Chondrocyte (in vitro differentiated cells): Measurements from ENCODE around the gene ANKK1. TPM values are rescaled to one million over a fixed set of nuclear protein-coding genes. Genes with fewer than 3 reads are reported as not detected.

Source experiments
- DNase-seq: peaks from one replicate; pipeline ENCODE4 v3.0.0; 2021; ENCODE audit warnings: mixed read lengths, low spot score
- H3K27ac Mint-ChIP-seq: one replicate; pipeline ENCODE4 v1.8.0; 2021; ENCODE audit warnings: mild to moderate bottlenecking, moderate library complexity, mixed read lengths; ENCODE audit not compliant: unreplicated experiment
- H3K27me3 Mint-ChIP-seq: 2 replicates; pipeline ENCODE4 v1.8.0; 2021; ENCODE audit warnings: low read depth, mixed read lengths
- H3K36me3 Mint-ChIP-seq: 2 replicates; pipeline ENCODE4 v1.8.0; 2021; ENCODE audit warnings: low read depth, mixed read lengths
- H3K4me1 Mint-ChIP-seq: 2 replicates; pipeline ENCODE4 v1.8.0; 2021; ENCODE audit warnings: low read depth, mild to moderate bottlenecking, mixed read lengths
- H3K4me3 Mint-ChIP-seq: one replicate; pipeline ENCODE4 v1.8.0; 2021; ENCODE audit warnings: mild to moderate bottlenecking, moderate library complexity, mixed read lengths; ENCODE audit not compliant: unreplicated experiment
- H3K9me3 Mint-ChIP-seq: 2 replicates; pipeline ENCODE4 v1.8.0; 2021; ENCODE audit warnings: low read depth, mixed read lengths
- total RNA-seq: library from RNA; stranded (reverse); gene quantifications from 3 replicates; pipeline ENCODE4 v1.2.1, GENCODE V29; 2021
- TF ChIP-seq, protein P1 (sequence below): fragments of 200-600 bp; sonication (generic); IDR thresholded peaks from 2 replicates; pipeline ENCODE4 v1.5.0; 2021; ENCODE audit warnings: antibody characterized with exemption, mild to moderate bottlenecking, moderate library complexity

Gene ANKK1
- total RNA-seq, 1 donor from 2014 or later = not detected

DNA sequence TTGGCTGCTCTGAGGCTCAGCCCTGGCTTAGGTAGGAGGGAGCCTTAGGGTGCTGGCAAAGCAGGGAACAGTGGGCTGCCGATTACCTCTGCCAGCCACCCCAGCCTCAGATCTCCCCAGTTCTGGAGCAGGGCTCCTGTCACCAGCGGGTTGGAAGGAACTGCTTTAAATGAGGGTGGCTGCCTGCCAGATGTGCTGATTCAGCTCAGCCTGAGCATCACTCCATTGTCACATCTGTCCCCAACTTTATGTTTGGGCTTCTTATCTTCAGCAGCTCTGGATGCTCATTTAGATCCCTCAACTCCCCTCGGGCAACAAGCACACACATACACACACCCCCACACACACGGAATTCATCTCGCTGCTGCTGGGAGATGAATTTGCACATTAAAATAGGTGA lies 16.9 kb upstream of the ANKK1 start:
- peaks cover 3% of the 10 kb centered on the region for H3K36me3 Mint-ChIP-seq
- H3K27me3 Mint-ChIP-seq = no peaks in the 10 kb centered on the region
- no peaks in the 10 kb centered on the region for H3K4me1 Mint-ChIP-seq

DNA sequence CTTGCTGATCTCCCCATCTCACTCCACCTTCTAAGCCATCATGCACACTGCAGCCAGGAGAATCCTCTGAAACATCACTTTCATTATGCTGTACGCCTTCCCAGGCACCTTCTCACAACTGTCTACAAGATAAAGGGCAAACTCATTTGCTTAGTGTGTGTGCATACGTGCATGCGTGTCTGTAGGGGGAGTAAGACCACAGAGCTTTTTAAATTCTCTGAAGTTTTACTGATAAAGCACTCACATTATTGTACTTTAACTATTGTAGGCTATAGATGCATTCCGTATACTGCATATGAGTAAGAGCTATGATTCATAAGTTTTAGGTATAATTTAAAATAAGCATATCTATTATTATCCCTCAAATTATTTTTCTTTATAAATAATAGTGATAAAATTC lies 15.3 kb upstream of the ANKK1 start:
- no peaks in the 10 kb centered on the region for H3K27me3 Mint-ChIP-seq
- no peak overlapping the region for H3K4me3 Mint-ChIP-seq
- no peak for DNase-seq
- TF ChIP-seq, protein P1, sequence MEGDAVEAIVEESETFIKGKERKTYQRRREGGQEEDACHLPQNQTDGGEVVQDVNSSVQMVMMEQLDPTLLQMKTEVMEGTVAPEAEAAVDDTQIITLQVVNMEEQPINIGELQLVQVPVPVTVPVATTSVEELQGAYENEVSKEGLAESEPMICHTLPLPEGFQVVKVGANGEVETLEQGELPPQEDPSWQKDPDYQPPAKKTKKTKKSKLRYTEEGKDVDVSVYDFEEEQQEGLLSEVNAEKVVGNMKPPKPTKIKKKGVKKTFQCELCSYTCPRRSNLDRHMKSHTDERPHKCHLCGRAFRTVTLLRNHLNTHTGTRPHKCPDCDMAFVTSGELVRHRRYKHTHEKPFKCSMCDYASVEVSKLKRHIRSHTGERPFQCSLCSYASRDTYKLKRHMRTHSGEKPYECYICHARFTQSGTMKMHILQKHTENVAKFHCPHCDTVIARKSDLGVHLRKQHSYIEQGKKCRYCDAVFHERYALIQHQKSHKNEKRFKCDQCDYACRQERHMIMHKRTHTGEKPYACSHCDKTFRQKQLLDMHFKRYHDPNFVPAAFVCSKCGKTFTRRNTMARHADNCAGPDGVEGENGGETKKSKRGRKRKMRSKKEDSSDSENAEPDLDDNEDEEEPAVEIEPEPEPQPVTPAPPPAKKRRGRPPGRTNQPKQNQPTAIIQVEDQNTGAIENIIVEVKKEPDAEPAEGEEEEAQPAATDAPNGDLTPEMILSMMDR = no peak
- H3K36me3 Mint-ChIP-seq = peaks cover 3% of the 10 kb centered on the region
- no peak overlapping the region for H3K27ac Mint-ChIP-seq
- H3K9me3 Mint-ChIP-seq = no peaks in the 10 kb centered on the region
- peaks cover under 1% of the 10 kb centered on the region for H3K4me1 Mint-ChIP-seq

More for the DNA sequence above, 16.9 kb upstream of the ANKK1 start:
- H3K9me3 Mint-ChIP-seq = no peaks in the 10 kb centered on the region
- no peak overlapping the region for H3K27ac Mint-ChIP-seq
- TF ChIP-seq, protein P1 = no peak
- no peak overlapping the region for H3K4me3 Mint-ChIP-seq
- DNase-seq = no peak

DNA sequence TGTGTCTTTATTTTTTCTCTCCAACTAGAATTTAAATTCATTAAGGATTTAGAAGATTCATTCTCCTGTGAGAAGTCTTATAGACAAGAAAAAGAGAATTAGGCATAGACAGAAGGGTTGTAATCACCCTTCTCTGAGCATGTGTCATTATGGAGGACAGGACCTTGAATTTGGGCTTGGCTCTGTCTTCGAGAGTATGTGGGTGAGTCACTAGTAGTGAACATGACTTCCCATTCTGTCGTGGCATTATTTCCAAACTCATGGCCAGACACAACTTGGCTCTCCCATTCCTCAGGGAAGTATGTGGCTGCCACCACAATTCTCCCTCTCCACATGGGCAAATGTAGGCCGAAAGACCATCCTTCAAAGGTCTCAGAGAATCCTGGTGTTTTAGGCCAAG lies 14.3 kb upstream of the ANKK1 start:
- Mint-ChIP-seq H3K4me3 (no peak overlapping the region), H3K4me1 (peaks cover 9% of the 10 kb centered on the region), H3K36me3 (peaks cover 3% of the 10 kb centered on the region), H3K27me3 (no peaks in the 10 kb centered on the region), H3K27ac (no peak overlapping the region), H3K9me3 (no peaks in the 10 kb centered on the region)
- DNase-seq = no peak
- TF ChIP-seq, protein P1 = no peak

DNA sequence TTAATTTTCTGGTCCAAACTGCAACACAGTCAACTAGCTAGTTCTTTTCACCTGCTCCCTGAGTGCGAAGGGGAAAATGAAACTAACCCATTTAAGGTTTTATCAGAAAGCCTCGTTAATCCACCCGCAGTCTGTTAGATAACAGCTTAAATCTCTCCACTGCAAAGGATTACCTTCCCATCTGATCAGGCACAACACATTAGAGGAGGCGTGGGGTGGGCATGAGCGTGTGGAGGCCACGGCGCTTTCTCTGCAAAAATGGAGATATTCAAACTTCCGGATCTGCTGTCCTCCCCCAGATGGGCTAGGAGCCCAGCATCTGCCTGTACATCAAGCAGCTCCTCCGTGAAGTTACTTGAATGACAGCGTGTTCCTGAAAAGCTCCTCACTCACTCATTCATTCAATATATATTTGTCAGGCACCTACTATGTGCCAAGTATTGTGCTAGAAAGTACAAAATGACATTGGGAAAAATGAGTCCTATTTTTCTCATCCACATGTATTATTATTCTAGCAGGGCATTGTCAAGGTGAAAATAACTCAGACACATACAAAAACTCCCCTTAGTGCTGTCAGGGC lies 13.5 kb upstream of the ANKK1 start:
- H3K4me1 Mint-ChIP-seq = peaks cover 9% of the 10 kb centered on the region
- DNase-seq = no peak
- H3K36me3 Mint-ChIP-seq = no peaks in the 10 kb centered on the region
- no peak overlapping the region for H3K27ac Mint-ChIP-seq
- no peak overlapping the region for H3K4me3 Mint-ChIP-seq
- no peaks in the 10 kb centered on the region for H3K27me3 Mint-ChIP-seq
- no peaks in the 10 kb centered on the region for H3K9me3 Mint-ChIP-seq
- TF ChIP-seq, protein P1 = no peak

DNA sequence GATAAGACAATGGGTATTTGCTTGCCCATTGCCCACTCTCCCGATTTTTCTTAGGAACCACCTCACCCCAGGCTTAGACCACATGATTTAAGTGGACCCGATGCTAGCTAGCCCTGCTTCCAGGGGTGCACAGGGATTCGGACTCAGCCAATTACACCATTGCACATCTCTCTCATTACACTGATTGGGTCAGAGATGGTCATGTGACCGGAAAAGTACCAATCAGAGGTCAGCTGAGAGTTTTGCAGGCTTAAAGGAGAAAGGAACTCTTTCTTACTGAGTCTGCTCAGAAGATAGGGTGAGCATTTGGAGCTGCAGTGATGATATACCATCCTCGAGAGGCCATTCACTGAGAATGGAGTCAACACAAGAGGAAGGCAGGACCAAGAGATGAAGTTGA lies 12.2 kb upstream of the ANKK1 start:
- TF ChIP-seq, protein P1 = no peak
- Mint-ChIP-seq H3K4me1 (peaks cover 9% of the 10 kb centered on the region), H3K27me3 (no peaks in the 10 kb centered on the region), H3K9me3 (peaks cover 2% of the 10 kb centered on the region), H3K27ac (no peak overlapping the region), H3K4me3 (no peak overlapping the region), H3K36me3 (no peaks in the 10 kb centered on the region)
- DNase-seq = no peak
